Ovary (tissue), 3 donors: ENCODE measurements around the gene SDHD.

Experiments
- POLR2A ChIP-seq: fragments of 450-650 bp; IDR thresholded peaks from one replicate; pipeline ENCODE4 v1.6.1; 2017; ENCODE audit warnings: antibody characterized with exemption, mild to moderate bottlenecking, moderate library complexity
- TF ChIP-seq, protein P1 (sequence below), 3 donors: fragments of 450-650 bp in 2 of 3; fragments of 200-600 bp in 1 of 3; IDR thresholded peaks; one replicate each; pipeline versions ENCODE4 v1.5.1 to v1.8.0; 2016 to 2022; ENCODE audit warnings: antibody characterized with exemption in 3 of 3, mild to moderate bottlenecking in 1 of 3
- donor health status: DM: no; HTN: no; CAD: no.

DNA sequence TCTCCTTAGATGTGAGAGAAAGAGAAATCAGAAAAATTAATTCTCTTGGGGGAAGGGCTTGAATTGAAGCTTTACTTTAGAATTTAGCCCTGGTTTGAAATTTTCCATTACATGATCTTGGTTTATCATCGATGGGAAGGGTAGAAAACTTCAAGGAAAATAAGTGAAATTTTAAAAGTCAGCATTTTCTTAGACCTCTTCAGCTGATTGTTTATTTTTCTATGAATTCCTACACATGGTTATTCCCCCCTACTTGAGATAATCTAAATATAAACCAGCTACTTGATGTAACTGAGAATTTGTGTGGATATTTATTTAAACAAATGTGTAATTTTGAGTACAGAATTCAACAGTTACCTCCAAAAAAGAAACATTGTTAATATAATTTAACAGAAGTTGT lies 23.8 kb upstream of the SDHD start:
- TF ChIP-seq, protein P1, sequence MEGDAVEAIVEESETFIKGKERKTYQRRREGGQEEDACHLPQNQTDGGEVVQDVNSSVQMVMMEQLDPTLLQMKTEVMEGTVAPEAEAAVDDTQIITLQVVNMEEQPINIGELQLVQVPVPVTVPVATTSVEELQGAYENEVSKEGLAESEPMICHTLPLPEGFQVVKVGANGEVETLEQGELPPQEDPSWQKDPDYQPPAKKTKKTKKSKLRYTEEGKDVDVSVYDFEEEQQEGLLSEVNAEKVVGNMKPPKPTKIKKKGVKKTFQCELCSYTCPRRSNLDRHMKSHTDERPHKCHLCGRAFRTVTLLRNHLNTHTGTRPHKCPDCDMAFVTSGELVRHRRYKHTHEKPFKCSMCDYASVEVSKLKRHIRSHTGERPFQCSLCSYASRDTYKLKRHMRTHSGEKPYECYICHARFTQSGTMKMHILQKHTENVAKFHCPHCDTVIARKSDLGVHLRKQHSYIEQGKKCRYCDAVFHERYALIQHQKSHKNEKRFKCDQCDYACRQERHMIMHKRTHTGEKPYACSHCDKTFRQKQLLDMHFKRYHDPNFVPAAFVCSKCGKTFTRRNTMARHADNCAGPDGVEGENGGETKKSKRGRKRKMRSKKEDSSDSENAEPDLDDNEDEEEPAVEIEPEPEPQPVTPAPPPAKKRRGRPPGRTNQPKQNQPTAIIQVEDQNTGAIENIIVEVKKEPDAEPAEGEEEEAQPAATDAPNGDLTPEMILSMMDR (IDR thresholded peaks at IDR 0.05), result no peak
- TF ChIP-seq POLR2A, result no peak
